ENCODE results near the gene IER2.

DNA sequence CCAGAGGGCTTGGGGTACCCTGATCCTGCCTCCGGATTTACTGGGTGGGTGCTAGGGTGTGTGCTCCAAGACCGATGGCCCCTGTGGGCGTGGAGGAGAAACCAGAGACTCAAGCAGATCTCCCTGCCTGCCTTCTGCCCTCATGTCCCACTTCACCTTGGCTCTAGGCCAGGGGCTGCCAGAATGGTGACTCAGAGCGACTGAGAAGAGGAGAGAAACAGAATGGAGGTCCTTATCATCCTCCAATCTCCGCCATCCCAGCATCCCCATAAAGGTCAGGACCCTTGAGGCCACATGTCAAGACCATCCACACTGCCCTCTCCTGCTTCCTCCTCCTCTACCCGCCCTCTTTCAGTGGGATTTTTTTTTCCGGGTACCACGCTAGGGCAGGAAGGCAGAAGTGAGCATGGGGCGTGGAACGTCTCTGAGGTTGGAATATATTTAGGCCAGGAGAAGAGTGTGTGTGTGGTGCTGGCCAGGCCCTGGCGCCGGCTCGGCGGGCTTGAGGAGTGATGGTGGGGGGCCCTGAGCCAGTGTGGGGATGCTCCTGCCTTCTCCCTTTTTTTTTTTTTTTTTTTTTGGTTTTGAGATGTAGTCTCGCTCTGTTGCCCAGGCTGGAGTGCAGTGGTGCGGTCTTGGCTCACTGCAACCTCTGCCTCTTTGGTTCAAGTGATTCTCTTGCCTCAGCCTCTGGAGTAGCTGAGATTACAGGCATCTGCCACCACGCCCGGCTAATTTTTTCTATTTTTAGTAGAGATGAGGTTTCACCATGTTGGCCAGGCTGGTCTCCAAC lies 22.3 kb downstream of the IER2 start:
- no peak for TF ChIP-seq POLR2AphosphoS5 (IDR thresholded peaks at IDR 0.05; ENCODE audit: low read depth, low read length)
- TF ChIP-seq TAF1 (IDR thresholded peaks at IDR 0.05; ENCODE audit: borderline replicate concordance, low read depth, low read length), result no peak
- TF ChIP-seq POLR2A (IDR thresholded peaks at IDR 0.05; ENCODE audit: low read depth, low read length), result no peak

Data from GM12892 (cell line).